ENCODE data around the gene ZDHHC14. TPM values are rescaled to one million over a fixed set of nuclear protein-coding genes. Genes with fewer than 3 reads are reported as not detected.
"Not testable (repeated sequence)": the region's sequence is repeated elsewhere in the genome, so short reads cannot be mapped to it uniquely, and the experiment has no call there.

The ZDHHC14 gene
- total and polyA plus RNA-seq, 12 donors = 7.7 to 31.2 (median 15.2) TPM

GRCh38 chr6:157393669-157394327 lies 12.8 kb downstream of the ZDHHC14 start:
- Histone ChIP-seq H3K4me3 (no peak overlapping the region), H3K27ac (no peak overlapping the region), H3K36me3 (no peaks in the 10 kb centered on the region), H3K4me1 (peaks cover 5 to 33% (median 16%) of the 10 kb centered on the region in 9 donors), H3K27me3 (no peaks in the 10 kb centered on the region), H3K9me3 (peaks cover 0 to 26% (median 12%) of the 10 kb centered on the region in 11 donors)
- intact Hi-C loops (cut with DNase I) = no loop called here
- no peak for TF ChIP-seq CTCF (IDR thresholded peaks at IDR 0.05)
- 67 to 68% methylated on average over 6 of the region's 6 CpGs for WGBS, 2 donors
- DNase-seq (no peak), ATAC-seq (peak in 3 of 8 donors; percentile 39 to 48 (median 42))

- H3K36me3 ChIP-seq; ATAC-seq; DNase-seq; H3K27me3 ChIP-seq; intact Hi-C loops (cut with DNase I); H3K4me3 ChIP-seq; H3K27ac ChIP-seq: not testable (repeated sequence)
- 98 to 99% methylated on average over 11 of the region's 11 CpGs for WGBS, 2 donors
- Histone ChIP-seq H3K9me3 (peaks cover 0 to 15% (median 9%) of the 10 kb centered on the region in 11 donors), H3K4me1 (peaks cover 5 to 33% (median 16%) of the 10 kb centered on the region in 9 donors)
Observed at GRCh38 chr6:157395199-157395598, 14.2 kb downstream of the ZDHHC14 start.

DNA sequence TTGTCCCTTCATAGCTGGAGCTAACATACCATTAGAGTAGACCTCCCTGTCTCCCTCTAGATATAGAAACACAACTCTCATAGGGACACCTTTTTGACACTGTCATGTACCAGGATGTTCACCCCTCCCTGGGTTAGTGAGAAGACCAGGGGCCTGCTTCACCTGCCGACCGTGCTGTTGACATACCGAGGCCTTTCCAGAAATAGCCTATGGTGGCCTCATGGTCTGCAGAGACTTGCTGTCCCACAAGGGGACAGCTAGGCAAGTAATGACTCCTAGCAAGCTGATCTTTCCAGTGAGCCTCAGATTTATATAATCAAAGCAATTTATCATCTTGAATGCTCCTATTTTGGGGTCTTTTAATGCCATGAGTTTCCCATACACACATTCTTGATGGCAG lies 15.0 kb downstream of the ZDHHC14 start:
- intact Hi-C loops (cut with DNase I) = no loop called here
- Histone ChIP-seq H3K27ac (no peak overlapping the region), H3K9me3 (peaks cover 0 to 7% (median 1%) of the 10 kb centered on the region in 11 donors), H3K4me3 (no peak overlapping the region), H3K4me1 (peaks cover 5 to 33% (median 16%) of the 10 kb centered on the region in 9 donors), H3K27me3 (no peaks in the 10 kb centered on the region), H3K36me3 (peaks cover 0 to 10% (median 0%) of the 10 kb centered on the region in 9 donors)
- 42 to 48% methylated on average over 3 of the region's 3 CpGs for WGBS, 2 donors
- no peak for DNase-seq
- peak in 5 of 8 donors; percentile 32 to 62 (median 53) for ATAC-seq
- no peak for TF ChIP-seq CTCF (IDR thresholded peaks at IDR 0.05)

GRCh38 chr6:157397660-157398059 lies 16.7 kb downstream of the ZDHHC14 start:
- DNase-seq (no peak), ATAC-seq (no peak)
- Histone ChIP-seq H3K36me3 (peaks cover 0 to 10% (median 0%) of the 10 kb centered on the region in 9 donors), H3K27me3 (no peaks in the 10 kb centered on the region), H3K9me3 (no peaks in the 10 kb centered on the region), H3K27ac (no peak overlapping the region), H3K4me1 (peaks cover 5 to 33% (median 16%) of the 10 kb centered on the region in 9 donors), H3K4me3 (no peak overlapping the region)
- intact Hi-C loops (cut with DNase I) = no loop called here
- no peak for TF ChIP-seq CTCF (IDR thresholded peaks at IDR 0.05)
- WGBS, 2 donors = 94 to 95% methylated on average over 9 of the region's 9 CpGs

GRCh38 chr6:157398151-157398550 lies 17.2 kb downstream of the ZDHHC14 start:
- WGBS, 2 donors = 43 to 46% methylated on average over 2 of the region's 2 CpGs
- no peak for TF ChIP-seq CTCF (IDR thresholded peaks at IDR 0.05)
- Histone ChIP-seq H3K4me1 (peaks cover 3 to 28% (median 12%) of the 10 kb centered on the region in 9 donors), H3K36me3 (peaks cover 0 to 10% (median 0%) of the 10 kb centered on the region in 9 donors), H3K9me3 (no peaks in the 10 kb centered on the region), H3K4me3 (no peak overlapping the region), H3K27ac (no peak overlapping the region), H3K27me3 (no peaks in the 10 kb centered on the region)
- DNase-seq = no peak
- ATAC-seq = peak in 1 of 8 donors; percentile 30
- intact Hi-C loops (cut with DNase I) = no loop called here

Measured in heart right ventricle (tissue), 16 donors.